Naive B cell (primary cell): ENCODE measurements around the gene NUFIP2. TPM values are rescaled to one million over a fixed set of nuclear protein-coding genes. Genes with fewer than 3 reads are reported as not detected.
A peak's percentile ranks its signal among the peaks of the same experiment; 100 is the strongest.
"Not testable (repeated sequence)": the region's sequence is repeated elsewhere in the genome, so short reads cannot be mapped to it uniquely, and the experiment has no call there.

Experiments
- ATAC-seq, 2 donors: fragments of 150-1000 bp; cut with Tn5 transposase; 2 replicates each; pipeline ENCODE4 v1.10.0; 2021; ENCODE audit warnings: low read depth in 2 of 2, mild to moderate bottlenecking in 2 of 2, moderate library complexity in 2 of 2
- DNase-seq: peaks from one replicate; pipeline ENCODE4 v3.0.0; 2022
- H3K27ac Mint-ChIP-seq, 6 donors: one replicate each; pipeline ENCODE4 v1.8.0; 2020 to 2022; ENCODE audit warnings: mild to moderate bottlenecking in 6 of 6, mixed read lengths in 6 of 6, moderate library complexity in 5 of 6, inconsistent platforms in 2 of 6
- H3K27me3 Mint-ChIP-seq, 3 donors: one replicate each; pipeline ENCODE4 v1.8.0; 2021 to 2022; ENCODE audit warnings: mixed read lengths in 3 of 3, mild to moderate bottlenecking in 1 of 3
- H3K36me3 Mint-ChIP-seq, 2 donors: one replicate each; pipeline ENCODE4 v1.8.0; 2020 to 2022; ENCODE audit warnings: mixed read lengths in 2 of 2, inconsistent platforms in 1 of 2, mild to moderate bottlenecking in 1 of 2
- H3K4me1 Mint-ChIP-seq, 3 donors: one replicate each; pipeline ENCODE4 v1.8.0; 2020 to 2022; ENCODE audit warnings: mixed read lengths in 3 of 3, inconsistent platforms in 1 of 3, mild to moderate bottlenecking in 1 of 3, moderate library complexity in 1 of 3
- H3K4me3 Mint-ChIP-seq, 8 donors: one replicate each; pipeline ENCODE4 v1.8.0; 2020 to 2022; ENCODE audit warnings: mild to moderate bottlenecking in 8 of 8, mixed read lengths in 8 of 8, moderate library complexity in 8 of 8, inconsistent platforms in 2 of 8
- H3K9me3 Mint-ChIP-seq, 7 donors: one replicate each; pipeline ENCODE4 v1.8.0; 2020 to 2022; ENCODE audit warnings: mixed read lengths in 7 of 7, mild to moderate bottlenecking in 5 of 7, inconsistent platforms in 2 of 7, moderate library complexity in 1 of 7
- polyA plus RNA-seq, 6 donors: library from polyadenylated mRNA; unstranded; fragments of 300-500 nt; fragmentation: Illumina TruSeq; gene quantifications; one replicate each; pipeline ENCODE4 v1.2.3, GENCODE V29; 2021; ENCODE audit warnings: low read depth in 6 of 6

The NUFIP2 gene
- polyA plus RNA-seq, 6 donors from 2014 or later = 3.1 to 17.3 (median 11.9) TPM

GRCh38 chr17:29240968-29241963, 52.7 kb downstream of the NUFIP2 start:
- no peak for ATAC-seq
- peaks cover 0 to 6% (median 0%) of the 10 kb centered on the region in 3 donors for H3K4me1 Mint-ChIP-seq
- no peak overlapping the region for H3K4me3 Mint-ChIP-seq
- no peak overlapping the region for H3K27ac Mint-ChIP-seq
- no peaks in the 10 kb centered on the region for H3K27me3 Mint-ChIP-seq
- H3K36me3 Mint-ChIP-seq = no peaks in the 10 kb centered on the region
- no peaks in the 10 kb centered on the region for H3K9me3 Mint-ChIP-seq
- DNase-seq = no peak

- Mint-ChIP-seq H3K36me3 (no peaks in the 10 kb centered on the region), H3K4me1 (peaks cover 0 to 6% (median 0%) of the 10 kb centered on the region in 3 donors), H3K27ac (peak overlapping the region in 1 of 6 donors; percentile 47), H3K27me3 (no peaks in the 10 kb centered on the region), H3K9me3 (no peaks in the 10 kb centered on the region), H3K4me3 (no peak overlapping the region)
- ATAC-seq (no peak), DNase-seq (no peak)
Observed at GRCh38 chr17:29240477-29240876, 53.5 kb downstream of the NUFIP2 start.

GRCh38 chr17:29238133-29238850, 55.7 kb downstream of the NUFIP2 start:
- no peak for DNase-seq
- Mint-ChIP-seq H3K27ac (no peak overlapping the region), H3K9me3 (no peaks in the 10 kb centered on the region), H3K27me3 (no peaks in the 10 kb centered on the region), H3K4me3 (no peak overlapping the region), H3K36me3 (no peaks in the 10 kb centered on the region), H3K4me1 (peaks cover 0 to 6% (median 0%) of the 10 kb centered on the region in 3 donors)
- no peak for ATAC-seq

GRCh38 chr17:29237476-29238132, 56.3 kb downstream of the NUFIP2 start:
- no peaks in the 10 kb centered on the region for H3K36me3 Mint-ChIP-seq
- peaks cover 0 to 6% (median 0%) of the 10 kb centered on the region in 3 donors for H3K4me1 Mint-ChIP-seq
- no peaks in the 10 kb centered on the region for H3K27me3 Mint-ChIP-seq
- no peak overlapping the region for H3K27ac Mint-ChIP-seq
- DNase-seq = no peak
- H3K4me3 Mint-ChIP-seq = no peak overlapping the region
- no peaks in the 10 kb centered on the region for H3K9me3 Mint-ChIP-seq
- ATAC-seq = no peak

GRCh38 chr17:29235904-29236303, 58.0 kb downstream of the NUFIP2 start:
- no peaks in the 10 kb centered on the region for H3K36me3 Mint-ChIP-seq
- peaks cover 0 to 6% (median 0%) of the 10 kb centered on the region in 3 donors for H3K4me1 Mint-ChIP-seq
- ATAC-seq = no peak
- no peak overlapping the region for H3K27ac Mint-ChIP-seq
- no peak for DNase-seq
- peak overlapping the region in 1 of 8 donors; percentile 6 for H3K4me3 Mint-ChIP-seq
- no peaks in the 10 kb centered on the region for H3K9me3 Mint-ChIP-seq
- H3K27me3 Mint-ChIP-seq = no peaks in the 10 kb centered on the region

GRCh38 chr17:29234972-29235371, 59.0 kb downstream of the NUFIP2 start:
- not testable (repeated sequence) for H3K27me3 Mint-ChIP-seq, H3K9me3 Mint-ChIP-seq, H3K4me1 Mint-ChIP-seq, H3K36me3 Mint-ChIP-seq, H3K27ac Mint-ChIP-seq, DNase-seq, H3K4me3 Mint-ChIP-seq, ATAC-seq

GRCh38 chr17:29233301-29233700, 60.6 kb downstream of the NUFIP2 start:
- no peaks in the 10 kb centered on the region for H3K9me3 Mint-ChIP-seq
- peaks cover 0 to 1% (median 0%) of the 10 kb centered on the region in 3 donors for H3K4me1 Mint-ChIP-seq
- no peak overlapping the region for H3K4me3 Mint-ChIP-seq

GRCh38 chr17:29225396-29225795, 68.6 kb downstream of the NUFIP2 start:
- peak overlapping the region in 1 of 6 donors; percentile 11 for H3K27ac Mint-ChIP-seq
- H3K9me3 Mint-ChIP-seq = no peaks in the 10 kb centered on the region
- no peak for ATAC-seq
- no peaks in the 10 kb centered on the region for H3K4me1 Mint-ChIP-seq
- no peak for DNase-seq
- H3K36me3 Mint-ChIP-seq = no peaks in the 10 kb centered on the region
- H3K27me3 Mint-ChIP-seq = no peaks in the 10 kb centered on the region
- no peak overlapping the region for H3K4me3 Mint-ChIP-seq

More at GRCh38 chr17:29233301-29233700, 60.6 kb downstream of the NUFIP2 start:
- ATAC-seq (no peak), DNase-seq (no peak)
- Mint-ChIP-seq H3K27me3 (no peaks in the 10 kb centered on the region), H3K36me3 (no peaks in the 10 kb centered on the region), H3K27ac (no peak overlapping the region)

GRCh38 chr17:29221338-29221737, 72.6 kb downstream of the NUFIP2 start:
- H3K27me3 Mint-ChIP-seq, H3K4me1 Mint-ChIP-seq, H3K9me3 Mint-ChIP-seq, H3K4me3 Mint-ChIP-seq, DNase-seq, ATAC-seq, H3K36me3 Mint-ChIP-seq, H3K27ac Mint-ChIP-seq: not testable (repeated sequence)

- peak overlapping the region in 1 of 6 donors; percentile 20 for H3K27ac Mint-ChIP-seq
- ATAC-seq (peak; percentile 95 to 97), DNase-seq (peak; percentile 58)
- H3K9me3 Mint-ChIP-seq = no peaks in the 10 kb centered on the region
- peaks cover 0 to 8% (median 0%) of the 10 kb centered on the region in 3 donors for H3K4me1 Mint-ChIP-seq
- H3K36me3 Mint-ChIP-seq = no peaks in the 10 kb centered on the region
- H3K27me3 Mint-ChIP-seq = peaks cover 0 to 8% (median 0%) of the 10 kb centered on the region in 3 donors
- no peak overlapping the region for H3K4me3 Mint-ChIP-seq
Observed at GRCh38 chr17:29219378-29220047, 74.4 kb downstream of the NUFIP2 start.

- Mint-ChIP-seq H3K27me3 (peaks cover 0 to 8% (median 0%) of the 10 kb centered on the region in 3 donors), H3K27ac (peak overlapping the region in 1 of 6 donors; percentile 14)
Observed at GRCh38 chr17:29216856-29217255, 77.1 kb downstream of the NUFIP2 start.

GRCh38 chr17:29216181-29216580, 77.8 kb downstream of the NUFIP2 start:
- no peak for ATAC-seq
- H3K36me3 Mint-ChIP-seq = no peaks in the 10 kb centered on the region
- peaks cover 0 to 8% (median 0%) of the 10 kb centered on the region in 3 donors for H3K27me3 Mint-ChIP-seq
- H3K9me3 Mint-ChIP-seq = no peaks in the 10 kb centered on the region
- H3K4me1 Mint-ChIP-seq = peaks cover 0 to 8% (median 0%) of the 10 kb centered on the region in 3 donors
- H3K4me3 Mint-ChIP-seq = no peak overlapping the region
- peak overlapping the region in 1 of 6 donors; percentile 14 for H3K27ac Mint-ChIP-seq
- no peak for DNase-seq

More at GRCh38 chr17:29216856-29217255, 77.1 kb downstream of the NUFIP2 start:
- H3K36me3 Mint-ChIP-seq = no peaks in the 10 kb centered on the region
- no peaks in the 10 kb centered on the region for H3K9me3 Mint-ChIP-seq
- no peak overlapping the region for H3K4me3 Mint-ChIP-seq
- no peak for DNase-seq
- H3K4me1 Mint-ChIP-seq = peaks cover 0 to 8% (median 0%) of the 10 kb centered on the region in 3 donors
- ATAC-seq = no peak

GRCh38 chr17:29215717-29216116, 78.2 kb downstream of the NUFIP2 start:
- Mint-ChIP-seq H3K27ac (no peak overlapping the region), H3K4me1 (peaks cover 0 to 8% (median 0%) of the 10 kb centered on the region in 3 donors), H3K27me3 (peaks cover 0 to 8% (median 0%) of the 10 kb centered on the region in 3 donors), H3K36me3 (no peaks in the 10 kb centered on the region), H3K4me3 (no peak overlapping the region), H3K9me3 (no peaks in the 10 kb centered on the region)
- DNase-seq = no peak
- no peak for ATAC-seq
